ENCODE measurements around the gene CEP76.

CEP76 gene

DNA sequence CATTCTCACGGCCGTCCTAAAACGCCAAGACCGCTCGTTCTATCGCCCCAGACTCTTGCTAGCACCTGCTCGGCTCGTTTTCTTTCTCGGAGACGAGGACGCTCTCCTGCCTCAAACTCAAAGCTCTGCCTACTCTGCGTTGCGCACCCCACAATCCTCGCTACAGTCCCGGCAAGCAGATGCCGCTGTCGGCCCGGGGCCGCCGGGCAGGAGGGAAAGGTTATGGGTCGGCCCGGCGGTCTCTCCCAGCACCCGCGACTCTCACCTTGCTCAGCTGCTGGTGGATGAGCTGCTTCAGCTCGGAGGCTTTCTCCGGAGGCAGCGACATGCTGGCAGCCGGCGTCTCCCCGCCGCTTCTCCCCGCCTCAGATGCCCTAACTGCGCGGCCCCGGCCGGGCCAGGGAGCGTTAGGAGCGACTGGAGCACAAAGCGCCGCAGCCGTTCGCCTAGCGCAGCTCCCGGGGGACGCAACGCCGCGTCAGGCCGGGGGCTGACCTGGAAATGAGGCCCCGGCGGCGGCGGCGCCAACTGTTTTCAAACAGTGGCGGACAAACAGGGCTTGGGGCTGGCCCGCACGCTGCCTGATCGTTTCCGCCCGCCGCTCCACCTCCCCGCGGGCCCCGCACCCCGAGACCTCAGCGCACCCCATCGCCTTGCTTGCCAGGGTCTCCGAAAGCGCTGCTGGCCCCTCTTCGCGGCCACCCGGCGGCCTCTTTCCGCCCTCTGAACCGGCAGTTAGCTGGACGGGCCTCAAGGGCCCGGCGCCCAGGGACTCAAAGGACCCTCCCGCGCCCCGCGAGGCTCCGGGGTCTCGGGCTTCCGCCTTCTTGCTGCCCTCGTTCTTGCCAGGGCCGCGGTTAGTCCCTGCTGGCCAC lies at the start of gene CEP76, which contains the start of gene PSMG2:
CEP76 (minus strand) TSS at position 503 of the 875 bp plus-strand sequence; CDS start at position 328, 175 bp downstream.
PSMG2 (plus strand) TSS at position 822 of the 875 bp plus-strand sequence. CDS start 66 bp downstream, outside the sequence.
- peak within 1 kb of the TSS; percentile 92 for H3K4me3 ChIP-seq (ENCODE audit: low read length)
- peak; percentile 89 for DNase-seq (ENCODE audit: low read depth)
- TF ChIP-seq, protein P1, sequence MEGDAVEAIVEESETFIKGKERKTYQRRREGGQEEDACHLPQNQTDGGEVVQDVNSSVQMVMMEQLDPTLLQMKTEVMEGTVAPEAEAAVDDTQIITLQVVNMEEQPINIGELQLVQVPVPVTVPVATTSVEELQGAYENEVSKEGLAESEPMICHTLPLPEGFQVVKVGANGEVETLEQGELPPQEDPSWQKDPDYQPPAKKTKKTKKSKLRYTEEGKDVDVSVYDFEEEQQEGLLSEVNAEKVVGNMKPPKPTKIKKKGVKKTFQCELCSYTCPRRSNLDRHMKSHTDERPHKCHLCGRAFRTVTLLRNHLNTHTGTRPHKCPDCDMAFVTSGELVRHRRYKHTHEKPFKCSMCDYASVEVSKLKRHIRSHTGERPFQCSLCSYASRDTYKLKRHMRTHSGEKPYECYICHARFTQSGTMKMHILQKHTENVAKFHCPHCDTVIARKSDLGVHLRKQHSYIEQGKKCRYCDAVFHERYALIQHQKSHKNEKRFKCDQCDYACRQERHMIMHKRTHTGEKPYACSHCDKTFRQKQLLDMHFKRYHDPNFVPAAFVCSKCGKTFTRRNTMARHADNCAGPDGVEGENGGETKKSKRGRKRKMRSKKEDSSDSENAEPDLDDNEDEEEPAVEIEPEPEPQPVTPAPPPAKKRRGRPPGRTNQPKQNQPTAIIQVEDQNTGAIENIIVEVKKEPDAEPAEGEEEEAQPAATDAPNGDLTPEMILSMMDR (conservative IDR thresholded peaks at IDR 0.05; ENCODE audit: low read length), result no peak

DNA sequence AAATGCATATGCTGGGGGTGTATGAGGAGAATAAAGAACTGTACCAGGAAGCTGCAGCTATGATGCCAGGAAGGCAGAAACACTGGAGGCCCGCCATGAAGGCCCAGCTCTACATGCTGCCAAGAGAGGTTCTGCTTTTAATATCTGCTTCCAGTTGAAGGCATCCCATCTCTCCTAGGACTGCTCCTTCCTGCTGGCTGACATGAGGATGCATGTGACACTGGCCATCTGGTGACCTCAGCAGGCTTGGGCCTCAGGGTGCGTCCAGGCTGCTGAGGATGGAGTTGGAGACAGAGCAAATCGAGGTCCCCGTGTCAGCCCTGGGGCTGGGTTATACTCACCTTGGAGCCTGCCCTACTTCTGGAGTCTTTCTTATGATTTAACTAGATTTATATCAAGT lies 49.4 kb upstream of the CEP76 start:
- no peak for DNase-seq (ENCODE audit: low read depth)
- TF ChIP-seq, protein P1 (conservative IDR thresholded peaks at IDR 0.05; ENCODE audit: low read length), result no peak
- no peak overlapping the region for H3K4me3 ChIP-seq (ENCODE audit: low read length)

- H3K4me3 ChIP-seq (ENCODE audit: low read length), result no peak overlapping the region
- no peak for DNase-seq (ENCODE audit: low read depth)
- TF ChIP-seq, protein P1 (conservative IDR thresholded peaks at IDR 0.05; ENCODE audit: low read length), result no peak
These were observed 49.0 kb upstream of the CEP76 start for GRCh38 chr18:12751503-12751884.

DNA sequence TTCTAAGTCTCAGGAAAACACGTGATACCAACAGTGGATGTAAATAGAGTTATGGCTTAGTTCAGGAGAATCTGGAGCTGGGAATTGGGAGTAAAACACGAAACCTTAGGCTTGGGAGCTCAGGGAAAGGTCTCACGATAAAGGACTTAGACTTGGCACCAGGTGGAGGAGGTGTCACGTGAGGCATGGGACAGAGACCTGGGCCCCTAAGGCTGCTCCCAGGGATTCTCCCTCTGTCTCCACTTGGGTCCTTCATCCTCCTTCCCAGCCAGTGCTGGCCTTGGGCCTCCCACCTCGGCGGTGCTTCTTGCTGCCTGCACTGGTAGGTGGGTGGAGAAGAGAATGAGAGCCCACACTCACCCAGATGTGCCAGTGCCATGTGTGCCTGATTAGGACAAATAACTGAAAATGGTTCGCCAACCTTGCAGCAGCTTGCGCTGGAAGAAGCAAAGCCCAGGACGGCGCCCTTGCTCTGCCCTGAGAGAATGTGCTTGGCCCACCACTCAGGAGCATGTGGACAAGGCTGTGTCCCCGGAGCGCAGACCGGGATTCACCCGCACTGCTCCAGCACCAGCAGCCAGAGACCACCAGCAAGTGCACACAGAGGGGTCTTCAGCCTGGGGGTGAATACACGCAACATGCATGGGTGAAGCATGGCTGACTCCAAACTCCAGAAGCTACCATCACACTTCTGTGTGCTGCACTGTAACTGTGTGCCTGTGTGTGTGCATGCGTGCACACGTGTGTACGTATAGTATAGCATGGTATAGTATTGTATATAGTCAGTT lies 48.4 kb upstream of the CEP76 start:
- no peak for DNase-seq (ENCODE audit: low read depth)
- TF ChIP-seq, protein P1 (conservative IDR thresholded peaks at IDR 0.05; ENCODE audit: low read length), result no peak
- H3K4me3 ChIP-seq (ENCODE audit: low read length), result no peak overlapping the region

GRCh38 chr18:12750076-12750714 lies 47.7 kb upstream of the CEP76 start:
- peak; percentile 53 for DNase-seq (ENCODE audit: low read depth)
- H3K4me3 ChIP-seq (ENCODE audit: low read length), result no peak overlapping the region

GRCh38 chr18:12749121-12749520 lies 46.6 kb upstream of the CEP76 start:
- no peak for DNase-seq (ENCODE audit: low read depth)
- TF ChIP-seq, protein P1 (conservative IDR thresholded peaks at IDR 0.05; ENCODE audit: low read length), result no peak
- no peak overlapping the region for H3K4me3 ChIP-seq (ENCODE audit: low read length)

More at GRCh38 chr18:12750076-12750714, 47.7 kb upstream of the CEP76 start:
- TF ChIP-seq, protein P1 (conservative IDR thresholded peaks at IDR 0.05; ENCODE audit: low read length), result no peak
